ENCODE data around the gene ELK3. TPM values are rescaled to one million over a fixed set of nuclear protein-coding genes. Genes with fewer than 3 reads are reported as not detected.

The ELK3 gene
- total RNA-seq, 4 donors from 2014 or later, result 8.4 to 12.9 (median 9.5) TPM

DNA sequence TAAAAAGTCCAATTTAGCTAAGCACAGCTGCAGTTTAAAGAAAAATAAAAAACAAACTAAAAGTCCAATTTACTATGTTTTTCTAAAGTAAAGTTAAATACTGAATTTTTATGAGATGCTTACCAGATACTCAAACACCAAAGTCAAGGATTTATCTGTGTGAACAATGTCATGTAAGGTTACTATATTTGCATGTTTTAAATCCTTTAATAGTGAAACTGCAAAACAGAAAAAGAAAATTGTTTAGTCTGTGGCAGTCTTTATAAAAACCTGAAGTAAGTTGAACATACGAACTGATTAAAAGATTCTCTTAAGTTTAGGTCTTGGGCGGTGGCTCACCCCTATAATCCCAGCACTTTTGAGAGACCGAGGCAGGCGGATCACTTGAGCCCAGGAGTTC is 103.3 kb downstream of the ELK3 start:
- TF ChIP-seq, protein P1, sequence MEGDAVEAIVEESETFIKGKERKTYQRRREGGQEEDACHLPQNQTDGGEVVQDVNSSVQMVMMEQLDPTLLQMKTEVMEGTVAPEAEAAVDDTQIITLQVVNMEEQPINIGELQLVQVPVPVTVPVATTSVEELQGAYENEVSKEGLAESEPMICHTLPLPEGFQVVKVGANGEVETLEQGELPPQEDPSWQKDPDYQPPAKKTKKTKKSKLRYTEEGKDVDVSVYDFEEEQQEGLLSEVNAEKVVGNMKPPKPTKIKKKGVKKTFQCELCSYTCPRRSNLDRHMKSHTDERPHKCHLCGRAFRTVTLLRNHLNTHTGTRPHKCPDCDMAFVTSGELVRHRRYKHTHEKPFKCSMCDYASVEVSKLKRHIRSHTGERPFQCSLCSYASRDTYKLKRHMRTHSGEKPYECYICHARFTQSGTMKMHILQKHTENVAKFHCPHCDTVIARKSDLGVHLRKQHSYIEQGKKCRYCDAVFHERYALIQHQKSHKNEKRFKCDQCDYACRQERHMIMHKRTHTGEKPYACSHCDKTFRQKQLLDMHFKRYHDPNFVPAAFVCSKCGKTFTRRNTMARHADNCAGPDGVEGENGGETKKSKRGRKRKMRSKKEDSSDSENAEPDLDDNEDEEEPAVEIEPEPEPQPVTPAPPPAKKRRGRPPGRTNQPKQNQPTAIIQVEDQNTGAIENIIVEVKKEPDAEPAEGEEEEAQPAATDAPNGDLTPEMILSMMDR (IDR thresholded peaks at IDR 0.05), result no peak
- TF ChIP-seq POLR2A (IDR thresholded peaks at IDR 0.05), result no peak
- no peak for DNase-seq (ENCODE audit: low spot score in 2 of 2)
- H3K4me3 ChIP-seq (ENCODE audit: low read depth, poor library complexity, severe bottlenecking), result no peak overlapping the region
- 97% methylated on average over 4 of the region's 4 CpGs for WGBS, 2 donors
- intact Hi-C loops (cut with DNase I; ENCODE audit: low total_unique reads), result no loop called here

DNA sequence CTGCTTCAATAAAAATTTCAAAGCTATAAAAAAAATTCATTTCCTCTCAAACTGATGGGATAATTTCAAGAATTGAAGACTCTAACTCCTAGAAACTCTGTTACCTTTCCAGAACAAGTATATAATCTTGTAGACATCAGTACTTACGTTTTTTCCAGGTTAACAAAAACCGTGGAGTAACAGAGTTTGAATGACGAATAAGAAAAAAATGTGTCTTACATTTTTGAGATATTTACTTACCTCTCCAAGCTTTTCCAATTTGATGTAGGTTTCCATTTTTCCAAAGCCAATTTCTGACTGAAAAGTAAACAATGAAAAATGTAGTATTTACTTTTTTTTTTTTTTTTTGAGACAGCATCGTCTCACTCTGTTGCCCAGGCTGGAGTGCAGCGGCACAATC is 105.9 kb downstream of the ELK3 start:
- 95 to 98% methylated on average over 5 of the region's 5 CpGs for WGBS, 2 donors
- intact Hi-C loops (cut with DNase I; ENCODE audit: low total_unique reads), result no loop called here

DNA sequence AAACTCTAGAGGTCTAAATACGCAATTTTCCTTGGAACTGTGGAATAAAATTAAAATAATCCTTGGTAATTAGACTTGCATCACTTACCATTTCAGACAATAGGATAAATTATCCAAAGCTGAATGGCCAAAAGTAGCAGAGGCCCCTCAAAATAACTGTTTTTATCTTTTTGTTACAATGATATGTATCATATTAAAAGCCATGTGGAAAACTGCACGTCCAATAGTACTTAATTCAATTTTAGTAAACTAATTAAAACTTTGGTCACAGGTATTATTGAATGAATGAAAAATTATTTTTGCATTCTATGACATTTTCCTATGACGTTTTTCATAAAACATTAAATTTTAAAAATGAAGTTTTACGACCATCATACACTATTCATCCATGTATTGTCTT is 107.6 kb downstream of the ELK3 start:
- DNase-seq (ENCODE audit: low spot score in 2 of 2), result no peak
- 88 to 93% methylated on average over 4 of the region's 4 CpGs for WGBS, 2 donors
- TF ChIP-seq, protein P1 (IDR thresholded peaks at IDR 0.05), result no peak
- no peak for TF ChIP-seq POLR2A (IDR thresholded peaks at IDR 0.05)
- no peak overlapping the region for H3K4me3 ChIP-seq (ENCODE audit: low read depth, poor library complexity, severe bottlenecking)
- intact Hi-C loops (cut with DNase I; ENCODE audit: low total_unique reads), result no loop called here

More for the DNA sequence above, 105.9 kb downstream of the ELK3 start:
- no peak for TF ChIP-seq POLR2A (IDR thresholded peaks at IDR 0.05)
- TF ChIP-seq, protein P1 (IDR thresholded peaks at IDR 0.05), result no peak
- no peak for DNase-seq (ENCODE audit: low spot score in 2 of 2)
- H3K4me3 ChIP-seq (ENCODE audit: low read depth, poor library complexity, severe bottlenecking), result no peak overlapping the region

DNA sequence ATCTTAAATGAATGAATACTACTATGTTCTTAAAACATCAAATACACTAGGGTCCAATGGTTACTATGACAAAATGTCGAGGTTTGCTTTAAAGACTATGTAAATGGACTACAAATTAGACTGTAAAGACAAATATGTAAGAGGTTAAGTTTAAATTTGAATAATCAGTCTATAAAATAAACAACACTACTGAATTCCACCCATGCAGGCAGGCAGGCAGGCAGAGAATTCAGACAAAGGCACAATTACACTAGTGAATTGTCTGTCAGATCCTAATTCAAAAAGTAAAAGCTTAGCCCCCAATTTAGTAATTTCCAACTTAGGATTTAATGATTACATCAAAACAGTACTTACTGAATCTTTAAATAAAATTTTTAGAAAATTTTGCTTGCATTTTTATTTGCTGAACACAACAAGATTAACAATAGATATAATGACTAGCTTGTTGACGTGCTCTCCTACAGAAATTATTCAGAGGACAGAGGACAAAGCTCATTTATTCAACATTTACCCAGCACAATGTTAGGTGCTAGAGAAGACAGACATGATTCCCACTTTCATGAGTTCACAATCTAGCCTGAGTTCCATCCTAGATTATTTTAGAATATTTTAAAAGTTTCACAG is 108.6 kb downstream of the ELK3 start:
- no peak for TF ChIP-seq POLR2A (IDR thresholded peaks at IDR 0.05)
- TF ChIP-seq, protein P1 (IDR thresholded peaks at IDR 0.05), result no peak
- no peak overlapping the region for H3K4me3 ChIP-seq (ENCODE audit: low read depth, poor library complexity, severe bottlenecking)
- 82 to 84% methylated on average over 2 of the region's 2 CpGs for WGBS, 2 donors
- no peak for DNase-seq (ENCODE audit: low spot score in 2 of 2)
- intact Hi-C loops (cut with DNase I; ENCODE audit: low total_unique reads), result no loop called here

DNA sequence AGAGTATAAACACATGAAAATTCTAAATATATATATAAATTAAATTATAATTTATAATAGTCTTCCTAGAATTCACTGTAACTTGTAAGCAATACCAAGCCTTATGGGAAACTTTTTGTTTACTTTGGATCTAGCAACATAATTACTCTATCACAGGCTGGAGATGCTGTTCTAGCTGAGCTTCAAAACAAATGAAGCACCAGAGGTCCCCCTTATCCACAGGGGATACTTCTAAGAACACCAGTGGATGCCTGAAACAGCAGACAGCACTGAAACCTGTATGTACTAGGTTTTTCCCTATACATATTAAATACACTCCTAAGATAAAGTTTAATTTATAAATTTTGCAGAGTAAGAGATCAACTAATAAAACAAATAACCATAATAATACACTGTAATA is 109.5 kb downstream of the ELK3 start:
- TF ChIP-seq, protein P1 (IDR thresholded peaks at IDR 0.05), result no peak
- TF ChIP-seq POLR2A (IDR thresholded peaks at IDR 0.05), result no peak
- no peak for DNase-seq (ENCODE audit: low spot score in 2 of 2)
- H3K4me3 ChIP-seq (ENCODE audit: low read depth, poor library complexity, severe bottlenecking), result no peak overlapping the region
- intact Hi-C loops (cut with DNase I; ENCODE audit: low total_unique reads), result no loop called here

DNA sequence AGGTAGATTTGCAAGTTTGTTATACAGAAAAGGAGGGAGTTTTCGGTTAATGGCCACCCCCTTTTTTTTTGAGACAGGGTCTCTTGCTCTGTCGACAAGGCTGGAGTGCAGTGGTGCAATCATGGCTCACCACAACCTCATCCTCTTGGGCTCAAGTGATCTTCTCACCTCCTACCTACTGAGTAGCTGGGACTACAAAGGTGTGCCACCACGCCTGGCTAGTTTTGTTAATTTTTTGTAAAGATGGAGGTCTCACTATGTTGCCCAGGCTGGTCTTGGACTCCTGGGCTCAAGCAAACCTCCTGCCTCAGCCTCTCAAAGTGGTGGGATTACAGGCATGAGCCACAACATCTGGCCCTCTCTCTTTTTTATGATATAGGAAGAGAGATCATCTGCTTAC is 111.5 kb downstream of the ELK3 start:
- 94 to 97% methylated on average over 3 of the region's 3 CpGs for WGBS, 2 donors
- no peak overlapping the region for H3K4me3 ChIP-seq (ENCODE audit: low read depth, poor library complexity, severe bottlenecking)
- intact Hi-C loops (cut with DNase I; ENCODE audit: low total_unique reads), result no loop called here
- TF ChIP-seq, protein P1 (IDR thresholded peaks at IDR 0.05), result no peak
- TF ChIP-seq POLR2A (IDR thresholded peaks at IDR 0.05), result no peak
- no peak for DNase-seq (ENCODE audit: low spot score in 2 of 2)

Measured in lower leg skin (tissue), 4 donors.